Astrocyte (in vitro differentiated cells and primary cell): ENCODE results near the gene MGMT.

ENCODE experiments used
- CTCF ChIP-seq: IDR thresholded peaks from 2 replicates; pipeline ENCODE4 v1.5.1; 2011; ENCODE audit warnings: low read depth, mild to moderate bottlenecking, inconsistent platforms, low read length, moderate library complexity; ENCODE audit not compliant: insufficient read depth
- EZH2 ChIP-seq: IDR thresholded peaks from 2 replicates; pipeline ENCODE4 v1.6.1; 2012; ENCODE audit warnings: mild to moderate bottlenecking, low read length, inconsistent platforms; ENCODE audit not compliant: insufficient read depth

- TF ChIP-seq CTCF (no peak), EZH2 (no peak)
These were observed 40.3 kb downstream of the MGMT start for GRCh38 chr10:129507216-129507889.
